GM21723 (cell line): ENCODE data around the gene LRTM1.

Experiments used
- ATAC-seq: cut with Tn5 transposase; IDR thresholded peaks from one replicate; pipeline ENCODE4 v1.9.1; 2021; ENCODE audit warnings: mild to moderate bottlenecking, moderate library complexity; ENCODE audit not compliant: unreplicated experiment

Gene LRTM1

GRCh38 chr3:54895613-54896012 is 32.2 kb downstream of the LRTM1 start:
- no peak for ATAC-seq

DNA sequence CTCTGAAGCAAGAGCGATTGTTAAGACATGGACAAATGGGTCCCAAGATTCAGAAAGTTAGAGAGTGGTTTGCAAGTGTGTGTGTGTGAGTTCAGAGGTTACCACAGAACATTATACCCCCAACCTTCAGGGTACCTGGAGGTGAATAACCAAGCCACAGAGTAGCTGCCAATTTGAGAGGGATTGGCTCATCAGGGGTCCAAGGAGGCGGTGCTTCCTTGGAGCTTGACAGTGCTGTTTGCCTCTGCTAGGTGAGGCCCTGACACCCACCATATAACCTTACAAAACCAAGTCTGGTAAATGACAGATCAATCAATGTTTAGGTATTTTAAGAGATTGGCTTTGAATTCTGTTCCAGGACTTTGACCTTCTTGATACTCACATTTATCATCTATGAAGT is 35.7 kb downstream of the LRTM1 start:
- no peak for ATAC-seq

DNA sequence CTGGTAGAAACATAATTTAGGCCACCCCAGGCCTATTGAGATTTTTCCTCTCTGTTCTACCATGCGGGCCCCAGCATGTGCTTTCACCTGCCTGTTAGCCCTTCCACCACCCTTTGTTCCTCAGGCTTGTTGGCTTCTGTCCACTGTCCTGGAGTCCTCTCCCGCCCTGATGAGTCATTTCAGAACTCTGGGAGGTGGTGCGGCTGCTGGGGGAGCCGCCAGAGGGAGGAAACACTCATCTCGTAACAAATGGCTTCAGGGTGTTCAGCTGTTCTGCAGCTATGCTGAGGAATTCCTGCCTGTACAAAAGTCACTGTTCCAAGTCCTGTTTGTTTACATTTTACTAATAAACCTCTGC is 36.3 kb downstream of the LRTM1 start:
- no peak for ATAC-seq

DNA sequence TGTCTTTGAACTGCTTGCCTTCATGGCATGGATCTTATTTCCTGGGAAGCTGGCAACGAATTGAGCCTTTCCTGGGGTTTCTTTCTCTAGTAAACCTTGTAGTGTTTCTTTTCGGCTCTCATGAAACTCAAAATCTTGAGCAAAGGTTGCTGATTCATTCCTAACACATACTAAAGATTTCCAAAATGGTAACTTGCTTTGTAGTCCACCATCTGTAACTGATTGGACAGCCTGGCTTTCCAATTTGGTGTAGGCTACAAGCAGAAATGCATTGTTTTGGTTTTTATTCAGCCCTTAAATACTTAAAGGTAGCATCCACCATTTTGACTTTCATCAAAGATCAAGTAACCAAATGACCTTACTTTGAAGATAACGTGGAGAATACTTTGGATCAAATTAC is 38.1 kb downstream of the LRTM1 start:
- ATAC-seq: no peak

DNA sequence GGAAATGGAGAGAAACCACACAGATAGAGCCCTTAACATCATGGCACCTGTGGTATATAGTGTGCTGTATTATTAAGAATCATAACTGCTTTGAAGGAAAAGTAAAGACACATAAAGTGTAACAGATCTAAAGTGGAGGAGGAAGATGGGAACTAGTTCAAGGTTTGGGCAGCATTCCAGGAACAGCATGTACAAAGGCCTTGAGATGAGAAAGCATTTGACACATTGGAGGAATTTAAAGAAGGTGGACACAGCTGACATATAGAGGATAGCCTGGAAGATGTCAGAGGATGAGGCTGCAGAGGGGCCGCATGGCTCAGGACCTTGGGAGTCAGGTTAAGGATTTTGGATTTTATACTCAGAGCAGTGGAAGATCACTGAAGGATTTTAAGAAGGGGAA is 39.0 kb downstream of the LRTM1 start:
- no peak for ATAC-seq

GRCh38 chr3:54888162-54888561 is 39.7 kb downstream of the LRTM1 start:
- ATAC-seq: no peak

DNA sequence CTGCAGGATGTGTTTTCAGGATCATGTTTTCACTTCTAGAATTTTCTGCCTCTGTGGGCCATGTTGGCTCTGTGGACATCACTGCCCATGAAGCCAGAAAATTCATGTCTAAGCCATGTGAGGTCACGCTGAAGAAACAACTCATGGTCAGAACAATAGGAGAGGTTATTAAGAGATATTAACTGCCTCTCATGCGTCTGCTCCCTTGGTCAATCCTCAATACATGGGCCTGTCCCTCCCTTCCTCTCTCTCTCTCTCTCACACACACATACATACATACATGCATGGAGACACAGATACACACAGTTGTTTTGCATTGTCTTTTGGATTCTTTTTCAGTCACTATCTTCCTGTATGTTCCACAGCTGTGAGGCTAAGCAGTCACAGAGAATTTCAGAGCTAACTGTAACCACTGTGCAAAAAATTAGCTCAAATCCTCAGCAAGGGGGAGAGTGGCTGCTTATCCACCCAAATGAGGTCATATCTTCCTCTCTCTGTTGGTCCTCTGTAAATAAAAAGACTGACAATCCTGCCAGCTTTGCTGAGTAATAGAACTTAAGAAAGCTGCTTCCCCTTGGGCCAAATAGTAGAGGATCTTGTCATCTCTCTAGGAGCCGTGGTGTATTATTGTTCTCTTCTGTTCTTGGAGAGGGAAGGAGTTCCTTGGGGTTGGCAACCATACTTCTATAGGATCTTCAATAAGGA is 45.6 kb downstream of the LRTM1 start:
- ATAC-seq: no peak

- no peak for ATAC-seq
Measured at GRCh38 chr3:54878145-54878544, 49.7 kb downstream of the LRTM1 start.

- no peak for ATAC-seq
Measured at GRCh38 chr3:54877730-54878129, 50.1 kb downstream of the LRTM1 start.

DNA sequence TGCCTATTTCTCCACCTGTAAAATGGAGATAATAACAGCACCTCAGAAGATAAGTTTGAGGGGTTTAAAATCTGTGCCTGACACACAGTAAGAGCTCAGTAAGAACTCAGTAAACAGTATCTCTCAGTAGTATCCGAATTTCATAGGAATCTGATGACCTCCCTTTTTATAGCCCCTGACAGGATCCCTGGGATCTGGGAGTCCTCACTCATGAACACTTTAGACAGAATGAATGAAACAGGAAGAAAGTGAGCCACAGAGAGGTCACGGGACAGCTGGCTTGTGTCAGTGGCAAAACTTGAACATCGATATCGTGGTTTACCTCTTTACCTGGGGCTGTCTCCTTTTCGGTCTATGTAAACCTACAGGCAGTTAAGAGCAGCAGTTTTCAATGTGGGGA is 51.2 kb downstream of the LRTM1 start:
- ATAC-seq: no peak

DNA sequence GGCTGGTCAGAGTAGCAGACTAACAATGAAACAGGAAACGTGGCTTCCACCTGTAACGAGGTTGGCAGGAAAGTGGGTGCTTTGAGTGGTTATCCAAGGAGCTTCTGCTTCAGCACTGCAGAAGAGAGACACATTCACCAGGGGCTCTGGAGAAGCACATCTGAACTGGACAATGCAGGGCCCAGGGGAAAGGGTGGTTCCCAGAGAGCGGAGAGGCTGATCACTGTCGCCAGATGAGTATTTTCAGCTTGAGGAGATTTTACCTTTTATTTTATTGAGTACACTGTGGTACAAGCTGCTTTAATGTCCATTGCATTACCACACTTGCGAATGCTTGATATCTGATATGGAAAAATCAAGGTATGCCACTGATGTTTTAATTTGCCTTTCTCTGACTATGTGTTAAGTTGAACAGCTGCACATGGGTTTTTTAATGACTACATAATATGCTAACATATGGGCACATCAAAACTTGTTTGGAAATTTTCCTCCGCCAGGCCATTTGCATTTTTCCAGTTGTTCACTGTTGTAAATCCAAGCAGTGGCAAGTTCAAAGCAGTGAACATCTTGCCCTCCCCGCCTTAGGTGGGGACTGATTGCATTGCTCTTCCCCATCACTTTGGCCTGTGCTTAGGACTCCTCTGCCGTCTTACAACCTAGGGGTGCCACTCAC is 52.1 kb downstream of the LRTM1 start:
- no peak for ATAC-seq

GRCh38 chr3:54874816-54875556 is 52.9 kb downstream of the LRTM1 start:
- no peak for ATAC-seq

GRCh38 chr3:54873059-54874010 is 54.5 kb downstream of the LRTM1 start:
- no peak for ATAC-seq

- no peak for ATAC-seq
Measured at GRCh38 chr3:54871867-54872266, 56.0 kb downstream of the LRTM1 start.

- no peak for ATAC-seq
Measured at GRCh38 chr3:54870423-54870822, 57.4 kb downstream of the LRTM1 start.
